HG02870 (cell line): Measurements from ENCODE around the gene FCN2.
"Not testable (repeated sequence)": the region's sequence is repeated elsewhere in the genome, so short reads cannot be mapped to it uniquely, and the experiment has no call there.

Experiments used
- ATAC-seq: cut with Tn5 transposase; IDR thresholded peaks from one replicate; pipeline ENCODE4 v1.9.1; 2021; ENCODE audit warnings: mild to moderate bottlenecking, moderate library complexity; ENCODE audit not compliant: unreplicated experiment

FCN2 gene

GRCh38 chr9:134847138-134847537 is 33.5 kb upstream of the FCN2 start:
- ATAC-seq = no peak

- no peak for ATAC-seq
Observed at GRCh38 chr9:134847752-134848432, 32.7 kb upstream of the FCN2 start.

GRCh38 chr9:134848504-134848903 is 32.1 kb upstream of the FCN2 start:
- no peak for ATAC-seq

- no peak for ATAC-seq
Observed at GRCh38 chr9:134850611-134851010, 30.0 kb upstream of the FCN2 start.

GRCh38 chr9:134851020-134851419 is 29.6 kb upstream of the FCN2 start:
- no peak for ATAC-seq

- ATAC-seq = no peak
Observed at GRCh38 chr9:134852906-134853654, 27.5 kb upstream of the FCN2 start.

- no peak for ATAC-seq
Observed at GRCh38 chr9:134853893-134854292, 26.7 kb upstream of the FCN2 start.

GRCh38 chr9:134854541-134854981 is 26.0 kb upstream of the FCN2 start:
- ATAC-seq = no peak

- ATAC-seq = no peak
Observed at GRCh38 chr9:134855231-134855899, 25.2 kb upstream of the FCN2 start.

- ATAC-seq = no peak
Observed at GRCh38 chr9:134855900-134856377, 24.7 kb upstream of the FCN2 start.

GRCh38 chr9:134857451-134857850 is 23.2 kb upstream of the FCN2 start:
- ATAC-seq = not testable (repeated sequence)

GRCh38 chr9:134858051-134858841 is 22.4 kb upstream of the FCN2 start:
- peak; percentile 85 for ATAC-seq

GRCh38 chr9:134860510-134860909 is 20.1 kb upstream of the FCN2 start:
- no peak for ATAC-seq

GRCh38 chr9:134861595-134862334 is 18.8 kb upstream of the FCN2 start:
- no peak for ATAC-seq

- no peak for ATAC-seq
Observed at GRCh38 chr9:134863306-134863902, 17.2 kb upstream of the FCN2 start.

- no peak for ATAC-seq
Observed at GRCh38 chr9:134863941-134864820, 16.4 kb upstream of the FCN2 start.

- ATAC-seq = no peak
Observed at GRCh38 chr9:134864821-134865190, 15.8 kb upstream of the FCN2 start.

- ATAC-seq = no peak
Observed at GRCh38 chr9:134867917-134868750, 12.5 kb upstream of the FCN2 start.
